Measurements from ENCODE around the gene TMEM198. TPM values are rescaled to one million over a fixed set of nuclear protein-coding genes. Genes with fewer than 3 reads are reported as not detected.

The TMEM198 gene
- total RNA-seq, 2 donors from 2014 or later: 3.2 to 4.1 TPM

DNA sequence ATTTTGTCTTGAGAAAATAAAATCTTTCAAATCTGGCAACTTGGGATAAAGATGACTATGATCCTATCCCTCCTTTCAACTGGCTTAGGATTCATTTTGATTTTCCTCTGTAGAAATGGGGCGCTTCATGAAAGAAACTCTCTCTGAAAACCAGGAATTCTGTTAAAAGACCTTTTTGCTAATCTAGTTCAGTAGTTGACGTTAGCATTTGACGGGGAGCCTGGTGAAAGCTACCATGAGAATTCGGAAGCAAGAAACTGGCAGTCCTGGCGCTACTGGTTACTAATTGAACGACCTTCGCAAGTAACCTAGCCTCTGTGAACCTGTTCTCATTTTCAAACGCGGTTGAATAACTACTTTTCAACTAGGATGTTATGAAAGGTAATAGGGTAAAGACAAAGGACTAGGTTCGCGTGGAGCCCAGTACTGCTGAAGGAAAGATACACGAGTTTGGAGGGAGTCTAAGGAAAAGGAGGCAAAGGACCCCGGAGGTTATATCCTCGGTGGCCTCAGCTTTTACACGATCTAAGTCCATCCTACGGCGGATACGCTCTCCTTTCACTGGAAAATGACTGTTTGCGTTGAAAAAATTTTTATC, 53.2 kb downstream of the TMEM198 start:
- peak in 1 of 2 donors; percentile 4 for ATAC-seq

GRCh38 chr2:219597552-219598307, 53.9 kb downstream of the TMEM198 start, which contains the start of gene STK11IP:
Gene STK11IP (plus strand): TSS chr2:219597857. CDS start chr2:219598120, 263 bp downstream.
- peak; percentile 96 to 98 for ATAC-seq
- intact Hi-C loops (cut with DNase I): no loop called here
- DNase-seq: peak; percentile 98

More for the DNA sequence above, 53.2 kb downstream of the TMEM198 start:
- DNase-seq: no peak
- intact Hi-C loops (cut with DNase I): no loop called here

DNA sequence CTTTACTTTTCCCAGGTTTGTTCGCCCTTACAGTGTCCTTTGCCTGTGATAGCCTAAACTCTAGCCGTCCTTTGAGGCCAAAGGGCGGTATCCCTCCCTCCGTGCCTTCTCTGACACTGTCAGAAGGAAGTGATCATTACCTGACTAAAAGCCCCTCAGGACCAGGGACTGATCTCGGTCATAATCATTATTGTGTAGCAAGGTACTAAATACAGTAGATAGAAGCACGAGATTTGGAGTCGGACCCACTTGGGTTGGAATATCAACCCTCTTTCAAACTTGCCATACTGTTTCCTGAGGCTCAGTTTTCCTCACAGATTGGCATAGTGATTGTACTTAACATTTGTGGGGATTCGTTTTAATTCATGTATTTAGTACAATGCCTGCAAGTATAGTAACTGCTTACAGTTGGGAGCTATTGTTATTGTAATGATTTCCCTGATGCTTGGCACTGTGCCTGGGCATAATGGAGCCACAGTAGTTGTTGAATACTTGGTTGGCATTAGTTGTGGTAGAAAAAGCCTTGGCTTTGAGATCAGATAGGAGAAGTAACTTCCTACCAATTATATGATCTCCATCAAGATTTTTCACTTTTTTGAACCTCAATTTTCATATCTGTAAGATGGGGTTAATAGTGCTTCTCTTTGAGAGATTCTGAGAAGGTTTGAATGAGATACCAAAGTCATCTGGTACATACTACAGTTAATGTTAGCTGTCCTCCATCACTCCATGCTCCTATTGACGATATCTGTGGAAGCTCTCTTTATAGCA, 54.7 kb downstream of the TMEM198 start:
- intact Hi-C loops (cut with DNase I): no loop called here
- ATAC-seq (no peak), DNase-seq (no peak)

Small RNAs within 50 kb of the gene (microRNA-seq; reads per million reads assigned to microRNA genes)
- gene MIR3132: 3.3 to 4.2 reads per million in 2 donors

Other genes starting within 250 kb of the TMEM198 start
- gene PTPRN, start 234.6 kb upstream of the TMEM198 start, total RNA-seq: not detected
- not detected for gene RESP18, start 211.3 kb upstream of the TMEM198 start, total RNA-seq
- 10 to 100 TPM; 52.6 to 70.5 TPM for gene DNPEP, start 156.1 kb upstream of the TMEM198 start, total RNA-seq
- gene DES, start 125.7 kb upstream of the TMEM198 start, total RNA-seq: 1,000 to 10,000 TPM; 5,895 to 7,519 TPM
- gene SPEG, start 109.2 kb upstream of the TMEM198 start, total RNA-seq: 10 to 100 TPM; 94.6 to 94.9 TPM
- gene GMPPA, start 45.1 kb upstream of the TMEM198 start, total RNA-seq: 10 to 100 TPM; 29.0 to 30.0 TPM
- under 1 TPM in 1 of 2 donors, not detected in 1; 0.32 TPM for gene ASIC4, start 29.5 kb upstream of the TMEM198 start, total RNA-seq
- 100 to 1,000 TPM in 1 of 2 donors, 10 to 100 TPM in 1; 72.4 to 113 TPM for gene CHPF, start 219 bp upstream of the TMEM198 start, total RNA-seq
- 100 to 1,000 TPM; 121 to 187 TPM for gene OBSL1, start 27.5 kb downstream of the TMEM198 start, total RNA-seq
- 10 to 100 TPM in 1 of 2 donors, 1 to 10 TPM in 1; 2.2 to 16.2 TPM for gene INHA, start 28.3 kb downstream of the TMEM198 start, total RNA-seq
- 10 to 100 TPM; 12.4 to 14.1 TPM for gene STK11IP, start 53.8 kb downstream of the TMEM198 start, total RNA-seq
- 100 to 1,000 TPM; 261 to 360 TPM for gene SLC4A3, start 83.6 kb downstream of the TMEM198 start, total RNA-seq